Panc1 (cell line): Measurements from ENCODE around the gene CLCN7. TPM values are rescaled to one million over a fixed set of nuclear protein-coding genes. Genes with fewer than 3 reads are reported as not detected.

Experiments
- ATAC-seq: fragments of 200-7000 bp; cut with Tn5 transposase; 2 replicates; pipeline ENCODE4 v1.9.1; 2020; ENCODE audit warnings: mild to moderate bottlenecking, moderate library complexity
- BruUV-seq: library from RNA; stranded (reverse); fragments of 400-500 nt; replicated peaks from 2 replicates; lab custom pipeline; 2021; lab: Mats Ljungman, UMichigan
- CTCF ChIA-PET: fragments of 300-600 bp; sonication (Branson Sonifier 250); formaldehyde crosslinking; loops from one replicate; lab custom pipeline; 2022; ENCODE audit warnings: antibody characterized with exemption; lab: Charles Lee
- POLR2A ChIA-PET: fragments of 300-600 bp; sonication (Branson Sonifier 250); formaldehyde crosslinking; loops from one replicate; lab custom pipeline; 2022; ENCODE audit warnings: antibody characterized with exemption; lab: Charles Lee
- DNase-seq: peaks from one replicate; pipeline ENCODE4 v3.0.0-alpha.2; 2010; ENCODE audit warnings: low read depth, low spot score
- H3K27ac ChIP-seq: 2 replicates; pipeline ENCODE4 v1.5.1; 2011; ENCODE audit warnings: mild to moderate bottlenecking, low read length, inconsistent platforms
- H3K27me3 ChIP-seq: fragments of 200-500 bp; sonication (Bioruptor generic); 2 replicates; pipeline ENCODE4 v1.6.0; 2014; ENCODE audit warnings: low read length, inconsistent platforms; ENCODE audit not compliant: control insufficient read depth, insufficient read depth
- H3K36me3 ChIP-seq: fragments of 200-500 bp; sonication (Bioruptor generic); 2 replicates; pipeline ENCODE4 v1.5.1; 2014; ENCODE audit warnings: inconsistent platforms, mild to moderate bottlenecking, low read length, moderate library complexity; ENCODE audit not compliant: control insufficient read depth, insufficient read depth
- H3K4me1 ChIP-seq: 2 replicates; pipeline ENCODE4 v1.5.1; 2011; ENCODE audit warnings: inconsistent platforms, mild to moderate bottlenecking, low read length, moderate library complexity; ENCODE audit not compliant: control insufficient read depth, insufficient read depth
- H3K4me3 ChIP-seq, 2 experiments: 2 replicates each; pipeline ENCODE4 v1.5.1; 2011 to 2012; ENCODE audit warnings: low read depth in 2 of 2, low read length in 2 of 2, mild to moderate bottlenecking in 2 of 2, inconsistent platforms in 1 of 2, moderate library complexity in 1 of 2
- H3K9me3 ChIP-seq: fragments of 200-500 bp; sonication (Bioruptor generic); 2 replicates; pipeline ENCODE4 v1.5.1; 2014; ENCODE audit warnings: low read depth, mild to moderate bottlenecking, inconsistent platforms, low read length, moderate library complexity; ENCODE audit not compliant: control insufficient read depth, insufficient read depth
- CTCF ChIP-seq: fragments of 450-650 bp; IDR thresholded peaks from 2 replicates; pipeline ENCODE4 v1.5.1; 2017; ENCODE audit warnings: mild to moderate bottlenecking
- POLR2AphosphoS5 ChIP-seq: IDR thresholded peaks from 2 replicates; pipeline ENCODE4 v1.6.1; 2012; ENCODE audit warnings: mild to moderate bottlenecking, low read depth, low read length, moderate library complexity
- REST ChIP-seq, 2 experiments: IDR thresholded peaks; 2 replicates each; pipeline ENCODE4 v1.6.1; 2011 to 2012; ENCODE audit warnings: low read depth in 2 of 2, control low read depth in 1 of 2, low read length in 1 of 2, mild to moderate bottlenecking in 1 of 2, moderate library complexity in 1 of 2; ENCODE audit not compliant: insufficient read depth in 1 of 2
- SIN3A ChIP-seq: IDR thresholded peaks from 2 replicates; pipeline ENCODE4 v1.6.1; 2012; ENCODE audit warnings: low read depth, mild to moderate bottlenecking, low read length, moderate library complexity, borderline replicate concordance; ENCODE audit not compliant: insufficient read depth
- TCF7L2 ChIP-seq: IDR thresholded peaks from 2 replicates; pipeline ENCODE4 v1.6.1; 2011; ENCODE audit warnings: mild to moderate bottlenecking, low read depth, low read length, inconsistent platforms
- in situ Hi-C: cut with HindIII; loops from 2 replicates; pipeline ENCODE4 v1.10.0; 2016; ENCODE audit warnings: low sequenced_read_pairs, low pct_unique_long_range_greater_than_20kb
- intact Hi-C: fragments of 100-400 bp; cut with micrococcal nuclease; formaldehyde crosslinking; loops from one replicate; pipeline ENCODE4 v1.10.0; 2022; ENCODE audit not compliant: unreplicated experiment
- total RNA-seq: library from RNA; stranded (reverse); gene quantifications from one replicate; pipeline ENCODE4 v1.2.1, GENCODE V29; 2021; ENCODE audit not compliant: unreplicated experiment

CLCN7 gene
- total RNA-seq, 1 experiment from 2014 or later: 179 TPM

GRCh38 chr16:1437606-1438005 lies 37.2 kb downstream of the CLCN7 start:
- ChIA-PET POLR2A (no interaction called here), CTCF (no interaction called here)
- Histone ChIP-seq H3K36me3 (no peaks in the 10 kb centered on the region), H3K27ac (no peak overlapping the region), H3K4me1 (no peaks in the 10 kb centered on the region), H3K4me3 (no peak overlapping the region), H3K27me3 (no peaks in the 10 kb centered on the region), H3K9me3 (no peaks in the 10 kb centered on the region)
- no peak for TF ChIP-seq REST (IDR thresholded peaks at IDR 0.05; ENCODE audit: insufficient read depth in 1 of 2, low read depth in 2 of 2, low read length in 1 of 2)
- no peak for TF ChIP-seq CTCF
- in situ Hi-C loops (no loop called here), intact Hi-C loops (no loop called here)
- DNase-seq: no peak
- ATAC-seq: no peak
- BruUV-seq: no TSS peak

- intact Hi-C loops: no loop called here
- POLR2A ChIA-PET: no interaction called here
- no peak for DNase-seq
These were observed 38.0 kb downstream of the CLCN7 start for GRCh38 chr16:1436731-1437355.

More at GRCh38 chr16:1436731-1437355, 38.0 kb downstream of the CLCN7 start:
- Histone ChIP-seq H3K27me3 (no peaks in the 10 kb centered on the region), H3K4me3 (no peak overlapping the region), H3K4me1 (no peaks in the 10 kb centered on the region), H3K27ac (no peak overlapping the region), H3K9me3 (no peaks in the 10 kb centered on the region), H3K36me3 (no peaks in the 10 kb centered on the region)
- TF ChIP-seq REST (IDR thresholded peaks at IDR 0.05; ENCODE audit: insufficient read depth in 1 of 2, low read depth in 2 of 2, low read length in 1 of 2): no peak
- TF ChIP-seq SIN3A: no peak
- no peak for TF ChIP-seq POLR2AphosphoS5
- TF ChIP-seq TCF7L2: no peak
- TF ChIP-seq CTCF: no peak; the same call in 1 of the 2 replicates
- ATAC-seq: no peak
- no TSS peak for BruUV-seq
- CTCF ChIA-PET: no interaction called here
- in situ Hi-C loops: no loop called here
